Gastrocnemius medialis (tissue), 4 donors: ENCODE data around the gene PRKCE. TPM values are rescaled to one million over a fixed set of nuclear protein-coding genes. Genes with fewer than 3 reads are reported as not detected.
A peak's percentile ranks its signal among the peaks of the same experiment; 100 is the strongest.

ENCODE experiments used
- ATAC-seq, 2 donors: fragments of 150-250 bp; one replicate each; pipeline ENCODE4 v1.9.1; 2016
- DNase-seq, 2 donors: peaks; one replicate each; pipeline ENCODE4 v3.0.0-alpha.2; 2019
- H3K27ac ChIP-seq, 4 donors: fragments of 200-600 bp; sonication (generic); 1 replicate in 1 of 4; 2 replicates in 3 of 4; pipeline ENCODE4 v1.5.1; 2016 to 2018; ENCODE audit warnings: mild to moderate bottlenecking in 2 of 4, moderate library complexity in 1 of 4
- H3K27me3 ChIP-seq, 3 donors: fragments of 200-600 bp; sonication (generic) in 2 of 3; 1 replicate in 1 of 3; 2 replicates in 2 of 3; pipeline versions ENCODE4 v1.5.1 to v1.6.0; 2016 to 2019; ENCODE audit warnings: mild to moderate bottlenecking in 1 of 3, moderate library complexity in 1 of 3
- H3K36me3 ChIP-seq, 2 donors: fragments of 200-600 bp; sonication (generic) in 1 of 2; one replicate each; pipeline ENCODE4 v1.5.1; 2017 to 2018
- H3K4me1 ChIP-seq, 2 donors: fragments of 200-600 bp; sonication (generic) in 1 of 2; one replicate each; pipeline ENCODE4 v1.5.1; 2016 to 2017; ENCODE audit warnings: mild to moderate bottlenecking in 2 of 2
- H3K4me3 ChIP-seq, 4 donors: fragments of 200-600 bp; sonication (generic) in 3 of 4; 1 replicate in 1 of 4; 2 replicates in 3 of 4; pipeline ENCODE4 v1.5.1; 2016 to 2019; ENCODE audit warnings: mild to moderate bottlenecking in 2 of 4
- H3K9me3 ChIP-seq, 3 donors: fragments of 200-600 bp; sonication (generic) in 2 of 3; 1 replicate in 1 of 3; 2 replicates in 2 of 3; pipeline ENCODE4 v1.5.1; 2016 to 2019
- CTCF ChIP-seq, 5 experiments: fragments of 450-650 bp in 3 of 5; fragments of 200-600 bp in 2 of 5; sonication (generic) in 2 of 5; IDR thresholded peaks in 4 of 5; conservative IDR thresholded peaks in 1 of 5; 1 replicate in 4 of 5; 2 replicates in 1 of 5; pipeline ENCODE4 v1.5.1; 2016 to 2019; ENCODE audit warnings: antibody characterized with exemption in 5 of 5, mild to moderate bottlenecking in 3 of 5, moderate library complexity in 3 of 5
- POLR2A ChIP-seq, 2 donors: fragments of 450-650 bp; IDR thresholded peaks; one replicate each; pipeline ENCODE4 v1.6.1; 2017; ENCODE audit warnings: antibody characterized with exemption in 2 of 2, mild to moderate bottlenecking in 2 of 2, moderate library complexity in 2 of 2
- in situ Hi-C, 4 donors: fragments of 200-750 bp; cut with MboI; loops; one replicate each; pipeline versions ENCODE4 v1.15.0 to v1.8.0; 2017; ENCODE audit warnings: low sequenced_read_pairs in 4 of 4
- intact Hi-C: fragments of 100-400 bp; cut with DNase I; formaldehyde crosslinking; loops from one replicate; pipeline ENCODE4 v1.15.1; 2023; ENCODE audit warnings: low total_unique reads
- total RNA-seq, 4 donors: library from RNA; depleted of rRNA; stranded (reverse); fragments of >200 nt; gene quantifications; one replicate each; pipeline versions ENCODE4 v1.1.0 to v1.2.3, GENCODE V29; 2016

Gene PRKCE
- total RNA-seq, 4 donors from 2014 or later = 5.8 to 28.9 (median 11.8) TPM

GRCh38 chr2:46068636-46069035 is 417.2 kb downstream of the PRKCE start:
- Histone ChIP-seq H3K27me3 (no peaks in the 10 kb centered on the region), H3K9me3 (no peaks in the 10 kb centered on the region), H3K4me1 (peaks cover 4 to 5% of the 10 kb centered on the region in 2 donors), H3K4me3 (no peak overlapping the region), H3K36me3 (no peaks in the 10 kb centered on the region), H3K27ac (peak overlapping the region in 3 of 4 donors; percentile 8 to 41 (median 13))
- DNase-seq (no peak), ATAC-seq (no peak)
- in situ Hi-C loops (loop anchor here in 1 of 4 donors (25.0 kb wide), 1 partner anchor 294 kb away; no protein-coding TSS in a partner anchor), intact Hi-C loops (no loop called here)
- no peak for TF ChIP-seq POLR2A (IDR thresholded peaks at IDR 0.05)
- no peak for TF ChIP-seq CTCF (IDR thresholded peaks at IDR 0.05 in 4 of 5, conservative IDR thresholded peaks at IDR 0.05 in 1 of 5)

GRCh38 chr2:46071074-46071473 is 419.6 kb downstream of the PRKCE start:
- H3K36me3 ChIP-seq = no peaks in the 10 kb centered on the region
- H3K4me3 ChIP-seq = no peak overlapping the region
- no peak for DNase-seq
- H3K9me3 ChIP-seq = no peaks in the 10 kb centered on the region
- no peaks in the 10 kb centered on the region for H3K27me3 ChIP-seq
- H3K4me1 ChIP-seq = peaks cover 4% of the 10 kb centered on the region in 2 donors
- TF ChIP-seq CTCF (IDR thresholded peaks at IDR 0.05 in 4 of 5, conservative IDR thresholded peaks at IDR 0.05 in 1 of 5) (no peak), POLR2A (IDR thresholded peaks at IDR 0.05) (no peak)
- in situ Hi-C loops (loop anchor here in 1 of 4 donors (25.0 kb wide), 1 partner anchor 291 kb away; no protein-coding TSS in a partner anchor), intact Hi-C loops (no loop called here)
- H3K27ac ChIP-seq = no peak overlapping the region
- ATAC-seq = no peak

GRCh38 chr2:46072101-46072820 is 420.8 kb downstream of the PRKCE start:
- H3K27me3 ChIP-seq = no peaks in the 10 kb centered on the region
- intact Hi-C loops = no loop called here
- H3K27ac ChIP-seq = no peak overlapping the region
- peaks cover 4% of the 10 kb centered on the region in 2 donors for H3K4me1 ChIP-seq
- in situ Hi-C loops = loop anchor here in 1 of 4 donors (25.0 kb wide), 1 partner anchor 290 kb away; no protein-coding TSS in a partner anchor
- H3K9me3 ChIP-seq = no peaks in the 10 kb centered on the region
- no peak overlapping the region for H3K4me3 ChIP-seq
- TF ChIP-seq CTCF (IDR thresholded peaks at IDR 0.05 in 4 of 5, conservative IDR thresholded peaks at IDR 0.05 in 1 of 5) (no peak), POLR2A (IDR thresholded peaks at IDR 0.05) (no peak)
- no peak for ATAC-seq
- H3K36me3 ChIP-seq = no peaks in the 10 kb centered on the region
- no peak for DNase-seq

- ATAC-seq (peak in 1 of 2 donors; percentile 35), DNase-seq (no peak)
- Histone ChIP-seq H3K4me1 (peaks cover 2 to 4% of the 10 kb centered on the region in 2 donors), H3K27me3 (no peaks in the 10 kb centered on the region), H3K36me3 (no peaks in the 10 kb centered on the region), H3K9me3 (no peaks in the 10 kb centered on the region), H3K27ac (peak overlapping the region in 2 of 4 donors; percentile 19 to 28), H3K4me3 (no peak overlapping the region)
- TF ChIP-seq POLR2A (IDR thresholded peaks at IDR 0.05) = no peak
- no peak for TF ChIP-seq CTCF (IDR thresholded peaks at IDR 0.05 in 4 of 5, conservative IDR thresholded peaks at IDR 0.05 in 1 of 5)
- in situ Hi-C loops = loop anchor here in 1 of 4 donors (25.0 kb wide), 1 partner anchor 289 kb away; no protein-coding TSS in a partner anchor
- intact Hi-C loops = no loop called here
Measured at GRCh38 chr2:46073540-46074046, 422.1 kb downstream of the PRKCE start.
